Chondrocyte (in vitro differentiated cells): Measurements from ENCODE around the gene IGLON5. TPM values are rescaled to one million over a fixed set of nuclear protein-coding genes. Genes with fewer than 3 reads are reported as not detected.

Experiments used
- DNase-seq: peaks from one replicate; pipeline ENCODE4 v3.0.0; 2021; ENCODE audit warnings: mixed read lengths, low spot score
- H3K27ac Mint-ChIP-seq: one replicate; pipeline ENCODE4 v1.8.0; 2021; ENCODE audit warnings: mild to moderate bottlenecking, moderate library complexity, mixed read lengths; ENCODE audit not compliant: unreplicated experiment
- H3K27me3 Mint-ChIP-seq: 2 replicates; pipeline ENCODE4 v1.8.0; 2021; ENCODE audit warnings: low read depth, mixed read lengths
- H3K36me3 Mint-ChIP-seq: 2 replicates; pipeline ENCODE4 v1.8.0; 2021; ENCODE audit warnings: low read depth, mixed read lengths
- H3K4me1 Mint-ChIP-seq: 2 replicates; pipeline ENCODE4 v1.8.0; 2021; ENCODE audit warnings: low read depth, mild to moderate bottlenecking, mixed read lengths
- H3K4me3 Mint-ChIP-seq: one replicate; pipeline ENCODE4 v1.8.0; 2021; ENCODE audit warnings: mild to moderate bottlenecking, moderate library complexity, mixed read lengths; ENCODE audit not compliant: unreplicated experiment
- H3K9me3 Mint-ChIP-seq: 2 replicates; pipeline ENCODE4 v1.8.0; 2021; ENCODE audit warnings: low read depth, mixed read lengths
- total RNA-seq: library from RNA; stranded (reverse); gene quantifications from 3 replicates; pipeline ENCODE4 v1.2.1, GENCODE V29; 2021
- TF ChIP-seq, protein P1 (sequence below): fragments of 200-600 bp; sonication (generic); IDR thresholded peaks from 2 replicates; pipeline ENCODE4 v1.5.0; 2021; ENCODE audit warnings: antibody characterized with exemption, mild to moderate bottlenecking, moderate library complexity

IGLON5 gene
- total RNA-seq, 1 donor from 2014 or later, result 0.07 TPM

- Mint-ChIP-seq H3K9me3 (peaks cover 9% of the 10 kb centered on the region), H3K36me3 (no peaks in the 10 kb centered on the region), H3K4me3 (no peak overlapping the region), H3K27me3 (peaks cover 20% of the 10 kb centered on the region), H3K4me1 (peaks cover under 1% of the 10 kb centered on the region), H3K27ac (no peak overlapping the region)
- TF ChIP-seq, protein P1, sequence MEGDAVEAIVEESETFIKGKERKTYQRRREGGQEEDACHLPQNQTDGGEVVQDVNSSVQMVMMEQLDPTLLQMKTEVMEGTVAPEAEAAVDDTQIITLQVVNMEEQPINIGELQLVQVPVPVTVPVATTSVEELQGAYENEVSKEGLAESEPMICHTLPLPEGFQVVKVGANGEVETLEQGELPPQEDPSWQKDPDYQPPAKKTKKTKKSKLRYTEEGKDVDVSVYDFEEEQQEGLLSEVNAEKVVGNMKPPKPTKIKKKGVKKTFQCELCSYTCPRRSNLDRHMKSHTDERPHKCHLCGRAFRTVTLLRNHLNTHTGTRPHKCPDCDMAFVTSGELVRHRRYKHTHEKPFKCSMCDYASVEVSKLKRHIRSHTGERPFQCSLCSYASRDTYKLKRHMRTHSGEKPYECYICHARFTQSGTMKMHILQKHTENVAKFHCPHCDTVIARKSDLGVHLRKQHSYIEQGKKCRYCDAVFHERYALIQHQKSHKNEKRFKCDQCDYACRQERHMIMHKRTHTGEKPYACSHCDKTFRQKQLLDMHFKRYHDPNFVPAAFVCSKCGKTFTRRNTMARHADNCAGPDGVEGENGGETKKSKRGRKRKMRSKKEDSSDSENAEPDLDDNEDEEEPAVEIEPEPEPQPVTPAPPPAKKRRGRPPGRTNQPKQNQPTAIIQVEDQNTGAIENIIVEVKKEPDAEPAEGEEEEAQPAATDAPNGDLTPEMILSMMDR, result no peak
- no peak for DNase-seq
Measured at GRCh38 chr19:51317376-51317775, 5.9 kb downstream of the IGLON5 start.

DNA sequence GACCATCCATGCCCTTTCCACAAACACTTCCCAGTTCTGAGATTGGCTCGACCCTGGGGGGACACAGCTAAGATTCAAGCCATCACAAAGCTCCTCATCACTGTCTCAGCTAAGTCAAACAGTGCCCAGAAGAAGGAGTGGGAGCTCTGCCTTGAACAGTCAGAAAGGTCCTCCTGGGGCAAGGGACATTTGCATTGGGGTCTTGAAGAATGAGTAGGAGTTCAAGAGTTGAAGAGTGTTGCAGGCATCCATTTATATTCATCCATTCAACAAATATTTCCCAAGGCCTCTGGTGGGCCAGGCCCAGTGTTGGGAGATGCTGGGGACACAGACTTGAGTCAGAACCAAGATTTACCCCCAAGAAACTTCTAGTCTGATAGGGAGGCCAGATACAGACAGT is 6.5 kb downstream of the IGLON5 start:
- Mint-ChIP-seq H3K4me3 (no peak overlapping the region), H3K4me1 (no peaks in the 10 kb centered on the region), H3K27ac (no peak overlapping the region), H3K36me3 (no peaks in the 10 kb centered on the region), H3K27me3 (peaks cover 22% of the 10 kb centered on the region), H3K9me3 (peaks cover 9% of the 10 kb centered on the region)
- DNase-seq, result no peak
- TF ChIP-seq, protein P1, result no peak

- H3K36me3 Mint-ChIP-seq, result no peaks in the 10 kb centered on the region
- H3K27me3 Mint-ChIP-seq, result peaks cover 22% of the 10 kb centered on the region
- DNase-seq, result no peak
- no peak overlapping the region for H3K27ac Mint-ChIP-seq
- H3K9me3 Mint-ChIP-seq, result peaks cover 9% of the 10 kb centered on the region
- no peaks in the 10 kb centered on the region for H3K4me1 Mint-ChIP-seq
- TF ChIP-seq, protein P1, result no peak
- H3K4me3 Mint-ChIP-seq, result no peak overlapping the region
Measured at GRCh38 chr19:51318687-51319648, 7.5 kb downstream of the IGLON5 start.

GRCh38 chr19:51319649-51320279 is 8.3 kb downstream of the IGLON5 start:
- no peak for DNase-seq
- no peaks in the 10 kb centered on the region for H3K36me3 Mint-ChIP-seq
- H3K27me3 Mint-ChIP-seq, result peaks cover 20% of the 10 kb centered on the region
- peaks cover 6% of the 10 kb centered on the region for H3K9me3 Mint-ChIP-seq
- no peak overlapping the region for H3K27ac Mint-ChIP-seq
- TF ChIP-seq, protein P1, result no peak
- H3K4me1 Mint-ChIP-seq, result no peaks in the 10 kb centered on the region
- H3K4me3 Mint-ChIP-seq, result no peak overlapping the region

DNA sequence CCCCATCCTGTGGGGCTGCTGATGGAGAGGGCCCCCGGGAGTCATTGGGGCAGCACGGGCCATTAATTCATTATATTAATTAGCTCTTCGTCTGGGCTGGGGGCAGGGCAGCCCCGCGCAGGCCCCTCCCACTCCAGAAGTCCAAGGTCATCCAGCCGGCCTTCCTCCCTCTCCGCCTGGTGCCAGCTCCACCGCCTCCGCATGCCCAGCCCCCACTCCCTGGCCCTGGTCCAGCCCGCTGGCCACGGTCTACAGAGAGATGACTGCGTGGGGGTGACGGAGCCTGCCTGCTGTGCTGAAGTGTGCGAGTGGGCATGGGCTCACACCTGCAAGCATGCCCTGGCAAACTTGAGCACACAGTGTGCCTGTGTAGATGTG is 8.8 kb downstream of the IGLON5 start:
- H3K9me3 Mint-ChIP-seq, result peaks cover 3% of the 10 kb centered on the region
- H3K4me3 Mint-ChIP-seq, result no peak overlapping the region
- TF ChIP-seq, protein P1, result no peak
- no peaks in the 10 kb centered on the region for H3K4me1 Mint-ChIP-seq
- peaks cover 20% of the 10 kb centered on the region for H3K27me3 Mint-ChIP-seq
- no peak for DNase-seq
- H3K27ac Mint-ChIP-seq, result no peak overlapping the region
- H3K36me3 Mint-ChIP-seq, result no peaks in the 10 kb centered on the region
